ENCODE results near the gene HBM.

Gene HBM

DNA sequence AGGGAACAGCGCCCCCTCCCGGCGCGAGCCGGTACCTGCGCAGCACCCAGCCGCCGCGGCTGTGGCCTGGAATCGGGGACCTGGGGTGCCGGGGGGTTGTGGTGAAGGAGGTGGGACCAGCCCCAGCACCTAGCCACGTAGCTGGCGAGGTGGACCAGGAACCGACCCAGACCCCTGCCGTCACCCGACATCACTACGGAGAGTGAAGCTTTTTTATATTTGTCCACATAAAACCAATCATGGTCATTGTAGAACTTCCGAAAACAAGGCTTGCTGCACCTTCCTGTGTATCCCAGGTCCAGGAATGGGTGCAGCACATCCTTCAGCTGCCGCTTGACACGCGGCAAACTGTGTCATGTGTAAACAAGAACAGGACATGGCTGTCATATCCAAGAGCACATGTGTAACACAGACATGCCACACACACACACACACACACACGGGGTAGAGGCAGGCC, 15.8 kb downstream of the HBM start:
- TF ChIP-seq, protein P1, sequence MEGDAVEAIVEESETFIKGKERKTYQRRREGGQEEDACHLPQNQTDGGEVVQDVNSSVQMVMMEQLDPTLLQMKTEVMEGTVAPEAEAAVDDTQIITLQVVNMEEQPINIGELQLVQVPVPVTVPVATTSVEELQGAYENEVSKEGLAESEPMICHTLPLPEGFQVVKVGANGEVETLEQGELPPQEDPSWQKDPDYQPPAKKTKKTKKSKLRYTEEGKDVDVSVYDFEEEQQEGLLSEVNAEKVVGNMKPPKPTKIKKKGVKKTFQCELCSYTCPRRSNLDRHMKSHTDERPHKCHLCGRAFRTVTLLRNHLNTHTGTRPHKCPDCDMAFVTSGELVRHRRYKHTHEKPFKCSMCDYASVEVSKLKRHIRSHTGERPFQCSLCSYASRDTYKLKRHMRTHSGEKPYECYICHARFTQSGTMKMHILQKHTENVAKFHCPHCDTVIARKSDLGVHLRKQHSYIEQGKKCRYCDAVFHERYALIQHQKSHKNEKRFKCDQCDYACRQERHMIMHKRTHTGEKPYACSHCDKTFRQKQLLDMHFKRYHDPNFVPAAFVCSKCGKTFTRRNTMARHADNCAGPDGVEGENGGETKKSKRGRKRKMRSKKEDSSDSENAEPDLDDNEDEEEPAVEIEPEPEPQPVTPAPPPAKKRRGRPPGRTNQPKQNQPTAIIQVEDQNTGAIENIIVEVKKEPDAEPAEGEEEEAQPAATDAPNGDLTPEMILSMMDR (IDR thresholded peaks at IDR 0.05; ENCODE audit: borderline replicate concordance, extremely low read depth, low read length, poor library complexity, severe bottlenecking): peak; percentile 94
- TF ChIP-seq EZH2 (IDR thresholded peaks at IDR 0.05; ENCODE audit: borderline replicate concordance, low read depth, low read length, severe bottlenecking): no peak
- H3K4me2 ChIP-seq (ENCODE audit: insufficient read depth, low read length): peak overlapping the region; percentile 62
- no peak for DNase-seq
- peaks cover 14% of the 10 kb centered on the region for H3K36me3 ChIP-seq (ENCODE audit: insufficient read depth, low read length)
- no peak overlapping the region for H3K27ac ChIP-seq (ENCODE audit: low read length)
- H3K79me2 ChIP-seq (ENCODE audit: insufficient read depth, low read length): no peaks in the 10 kb centered on the region
- H3K4me3 ChIP-seq (ENCODE audit: low read depth in 1 of 2, low read length in 2 of 2): no peak overlapping the region
- H2AFZ ChIP-seq (ENCODE audit: low read depth, low read length): no peak overlapping the region
- peak; percentile 20; the same call in 1 of the 3 replicates for ATAC-seq (ENCODE audit: insufficient read depth, low read depth)
- H3K9me3 ChIP-seq (ENCODE audit: insufficient read depth, low read length, severe bottlenecking): no peaks in the 10 kb centered on the region
- no peak overlapping the region; the same call in 1 of the 2 replicates for H3K9ac ChIP-seq (ENCODE audit: low read depth, low read length)
- H3K4me1 ChIP-seq (ENCODE audit: insufficient read depth, low read length): peaks cover 11% of the 10 kb centered on the region
- no peaks in the 10 kb centered on the region for H3K27me3 ChIP-seq (ENCODE audit: insufficient read depth, low read length, poor library complexity)
- H4K20me1 ChIP-seq (ENCODE audit: insufficient read depth, low read length): peaks cover 11% of the 10 kb centered on the region; the same call in 1 of the 2 replicates

DNA sequence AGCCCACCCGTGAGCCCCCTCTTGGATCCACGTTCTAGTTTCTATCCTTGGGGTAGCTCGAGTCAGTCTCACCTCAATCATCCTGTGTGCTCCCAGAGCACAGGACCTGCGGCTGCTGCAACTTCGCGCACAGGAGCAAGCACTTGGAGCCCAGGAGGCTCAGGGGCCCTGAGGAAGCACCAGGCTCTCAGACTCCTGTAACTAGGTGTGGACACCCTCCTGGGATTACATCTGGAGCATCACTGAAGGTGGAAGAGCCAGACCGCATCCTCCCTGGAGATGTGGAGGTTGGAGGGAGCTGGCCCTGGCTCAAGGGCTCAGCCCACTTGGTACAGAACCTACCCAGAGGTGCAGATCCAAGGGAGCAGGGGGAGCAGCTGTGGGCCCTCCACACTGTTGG, 17.2 kb downstream of the HBM start:
- no peak overlapping the region for H3K4me3 ChIP-seq (ENCODE audit: low read depth in 1 of 2, low read length in 2 of 2)
- peaks cover 24% of the 10 kb centered on the region for H3K36me3 ChIP-seq (ENCODE audit: insufficient read depth, low read length)
- no peak overlapping the region for H2AFZ ChIP-seq (ENCODE audit: low read depth, low read length)
- H3K9me3 ChIP-seq (ENCODE audit: insufficient read depth, low read length, severe bottlenecking): no peaks in the 10 kb centered on the region
- DNase-seq: no peak
- peaks cover 11% of the 10 kb centered on the region for H3K4me1 ChIP-seq (ENCODE audit: insufficient read depth, low read length)
- ATAC-seq (ENCODE audit: insufficient read depth, low read depth): no peak
- H3K27me3 ChIP-seq (ENCODE audit: insufficient read depth, low read length, poor library complexity): no peaks in the 10 kb centered on the region
- H3K79me2 ChIP-seq (ENCODE audit: insufficient read depth, low read length): no peaks in the 10 kb centered on the region
- no peak overlapping the region for H3K4me2 ChIP-seq (ENCODE audit: insufficient read depth, low read length)
- H3K9ac ChIP-seq (ENCODE audit: low read depth, low read length): no peak overlapping the region
- H4K20me1 ChIP-seq (ENCODE audit: insufficient read depth, low read length): peaks cover 13% of the 10 kb centered on the region; the same call in 1 of the 2 replicates
- TF ChIP-seq, protein P1 (IDR thresholded peaks at IDR 0.05; ENCODE audit: borderline replicate concordance, extremely low read depth, low read length, poor library complexity, severe bottlenecking): no peak
- H3K27ac ChIP-seq (ENCODE audit: low read length): no peak overlapping the region

DNA sequence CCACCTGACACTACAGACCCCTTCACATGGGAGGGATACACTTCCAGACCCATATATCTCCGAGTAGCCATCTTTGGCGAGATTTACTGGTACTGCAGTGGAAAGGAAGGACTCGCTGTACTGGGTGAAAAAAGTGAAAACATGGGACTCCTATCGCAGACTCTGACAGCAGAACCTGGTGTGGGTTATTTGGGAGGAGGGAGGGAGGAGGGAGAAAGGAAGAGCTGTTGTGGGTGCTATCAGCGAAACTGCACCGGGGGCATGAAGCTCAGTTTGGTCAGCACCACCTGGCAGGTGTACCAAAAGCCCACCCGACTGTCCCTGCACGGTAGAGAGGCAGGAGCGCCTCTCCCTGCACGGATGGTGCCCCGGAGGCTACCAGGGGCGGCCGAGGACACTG, 19.4 kb downstream of the HBM start:
- H3K27ac ChIP-seq (ENCODE audit: low read length): no peak overlapping the region

More for the DNA sequence above, 19.4 kb downstream of the HBM start:
- H3K9me3 ChIP-seq (ENCODE audit: insufficient read depth, low read length, severe bottlenecking): no peaks in the 10 kb centered on the region
- H2AFZ ChIP-seq (ENCODE audit: low read depth, low read length): no peak overlapping the region
- H3K79me2 ChIP-seq (ENCODE audit: insufficient read depth, low read length): no peaks in the 10 kb centered on the region
- peaks cover 46% of the 10 kb centered on the region for H3K36me3 ChIP-seq (ENCODE audit: insufficient read depth, low read length)
- H3K27me3 ChIP-seq (ENCODE audit: insufficient read depth, low read length, poor library complexity): no peaks in the 10 kb centered on the region
- no peak for ATAC-seq (ENCODE audit: insufficient read depth, low read depth)
- H3K4me3 ChIP-seq (ENCODE audit: low read depth in 1 of 2, low read length in 2 of 2): no peak overlapping the region
- no peak overlapping the region for H3K4me2 ChIP-seq (ENCODE audit: insufficient read depth, low read length)
- peaks cover 11% of the 10 kb centered on the region for H3K4me1 ChIP-seq (ENCODE audit: insufficient read depth, low read length)
- DNase-seq: no peak
- H3K9ac ChIP-seq (ENCODE audit: low read depth, low read length): no peak overlapping the region
- TF ChIP-seq, protein P1 (IDR thresholded peaks at IDR 0.05; ENCODE audit: borderline replicate concordance, extremely low read depth, low read length, poor library complexity, severe bottlenecking): no peak
- no peak for TF ChIP-seq EZH2 (IDR thresholded peaks at IDR 0.05; ENCODE audit: borderline replicate concordance, low read depth, low read length, severe bottlenecking)
- H4K20me1 ChIP-seq (ENCODE audit: insufficient read depth, low read length): peaks cover 27% of the 10 kb centered on the region
